Small intestine (tissue), 7 donors: ENCODE results near the gene COMMD9. TPM values are rescaled to one million over a fixed set of nuclear protein-coding genes. Genes with fewer than 3 reads are reported as not detected.

Experiments
- DNase-seq, 2 donors: peaks; one replicate each; pipeline versions ENCODE4 v3.0.0 to v3.0.0-alpha.2; 2013
- FAIRE-seq: peaks from 2 replicates; lab custom pipeline; 2012; peaks lifted over from hg19 to GRCh38; lab: Jason Lieb, UNC
- H3K27ac ChIP-seq, 3 donors: one replicate each; pipeline ENCODE4 v1.5.1; 2013; ENCODE audit warnings: low read length in 2 of 3, mild to moderate bottlenecking in 2 of 3, control low read depth in 1 of 3, inconsistent platforms in 1 of 3, low read depth in 1 of 3, moderate library complexity in 1 of 3
- H3K27me3 ChIP-seq, 3 donors: one replicate each; pipeline ENCODE4 v1.6.1; 2013; ENCODE audit warnings: low read length in 3 of 3, inconsistent platforms in 1 of 3; ENCODE audit not compliant: control insufficient read depth in 3 of 3, insufficient read depth in 3 of 3
- H3K36me3 ChIP-seq, 3 donors: one replicate each; pipeline ENCODE4 v1.6.1; 2013; ENCODE audit warnings: low read length in 3 of 3, inconsistent platforms in 1 of 3, low read depth in 1 of 3, mild to moderate bottlenecking in 1 of 3, moderate library complexity in 1 of 3; ENCODE audit not compliant: control insufficient read depth in 3 of 3, insufficient read depth in 2 of 3
- H3K4me1 ChIP-seq, 3 donors: one replicate each; pipeline ENCODE4 v1.6.1; 2013; ENCODE audit warnings: low read length in 2 of 3, inconsistent platforms in 1 of 3, low read depth in 1 of 3, mild to moderate bottlenecking in 1 of 3, moderate library complexity in 1 of 3; ENCODE audit not compliant: control insufficient read depth in 3 of 3, insufficient read depth in 2 of 3
- H3K4me3 ChIP-seq, 3 donors: one replicate each; pipeline ENCODE4 v1.5.1; 2013; ENCODE audit warnings: low read length in 3 of 3, control low read depth in 1 of 3, inconsistent platforms in 1 of 3, low read depth in 1 of 3, mild to moderate bottlenecking in 1 of 3, moderate library complexity in 1 of 3
- H3K9me3 ChIP-seq, 2 donors: one replicate each; pipeline ENCODE4 v1.6.1; 2013; ENCODE audit warnings: low read depth in 1 of 2, low read length in 1 of 2; ENCODE audit not compliant: control insufficient read depth in 2 of 2, insufficient read depth in 1 of 2
- WGBS, 3 donors: extraction: QIAGEN DNeasy Blood & Tissue Kit; methylation state at CpG; one replicate each; pipeline ENCODE4 v1.1.7; 2013; 5-methylcytosine and 5-hydroxymethylcytosine counted together
- polyA plus RNA-seq, 4 donors: library from polyadenylated mRNA; stranded (reverse) in 3 of 4; unstranded in 1 of 4; fragments of 200-250 nt in 3 of 4; fragments of 120-200 nt in 1 of 4; gene quantifications; one replicate each; pipeline versions ENCODE4 v1.2.1 to v1.2.3, GENCODE V29; 2013
- donor health status: healthy with polysubstance abuse.
- donor health status: control.
- donor health status: control.
- donor health status: Bipolar disorder and iron deficiency.
- donor health status: healthy.

COMMD9 gene
- polyA plus RNA-seq, 4 donors = 27.0 to 60.4 (median 37.8) TPM

GRCh38 chr11:36258730-36259360 is 30.4 kb downstream of the COMMD9 start:
- DNase-seq (peak; percentile 39 to 73), FAIRE-seq (no peak)
- Histone ChIP-seq H3K27me3 (peaks cover 0 to 9% (median 0%) of the 10 kb centered on the region in 3 donors), H3K27ac (no peak overlapping the region), H3K36me3 (no peaks in the 10 kb centered on the region), H3K9me3 (peaks cover 0 to 6% of the 10 kb centered on the region in 2 donors), H3K4me1 (peaks cover 0 to 5% (median 0%) of the 10 kb centered on the region in 3 donors), H3K4me3 (no peak overlapping the region)
- WGBS, 3 donors = 31 to 40% (median 36%) methylated on average over 12 of the region's 12 CpGs

GRCh38 chr11:36257351-36257750 is 31.9 kb downstream of the COMMD9 start:
- WGBS, 3 donors = 55 to 67% (median 55%) methylated on average over 5 of the region's 5 CpGs
- Histone ChIP-seq H3K27me3 (peaks cover 0 to 9% (median 0%) of the 10 kb centered on the region in 3 donors), H3K36me3 (no peaks in the 10 kb centered on the region), H3K9me3 (peaks cover 0 to 6% of the 10 kb centered on the region in 2 donors), H3K4me1 (peaks cover 0 to 5% (median 0%) of the 10 kb centered on the region in 3 donors), H3K4me3 (no peak overlapping the region), H3K27ac (no peak overlapping the region)
- FAIRE-seq (no peak), DNase-seq (no peak)

GRCh38 chr11:36254713-36255112 is 34.5 kb downstream of the COMMD9 start:
- H3K9me3 ChIP-seq = peaks cover 0 to 12% of the 10 kb centered on the region in 2 donors
- no peaks in the 10 kb centered on the region for H3K36me3 ChIP-seq
- H3K27ac ChIP-seq = no peak overlapping the region
- peaks cover 0 to 5% (median 0%) of the 10 kb centered on the region in 3 donors for H3K4me1 ChIP-seq
- FAIRE-seq (no peak), DNase-seq (peak in 1 of 2 donors; percentile 14)
- WGBS, 3 donors = 62 to 86% (median 73%) methylated on average over 1 of the region's 1 CpG
- no peak overlapping the region for H3K4me3 ChIP-seq
- peaks cover 0 to 9% (median 0%) of the 10 kb centered on the region in 3 donors for H3K27me3 ChIP-seq

- no peak for FAIRE-seq
- 36 to 59% (median 53%) methylated on average over 5 of the region's 5 CpGs for WGBS, 3 donors
- peaks cover 0 to 12% of the 10 kb centered on the region in 2 donors for H3K9me3 ChIP-seq
Observed at GRCh38 chr11:36253238-36253637, 36.0 kb downstream of the COMMD9 start.

GRCh38 chr11:36251823-36252222 is 37.4 kb downstream of the COMMD9 start:
- Histone ChIP-seq H3K9me3 (peaks cover 0 to 12% of the 10 kb centered on the region in 2 donors), H3K27ac (no peak overlapping the region), H3K4me3 (no peak overlapping the region), H3K36me3 (no peaks in the 10 kb centered on the region), H3K4me1 (peaks cover 0 to 2% (median 0%) of the 10 kb centered on the region in 3 donors), H3K27me3 (no peaks in the 10 kb centered on the region)
- DNase-seq = no peak
- 46 to 71% (median 68%) methylated on average over 2 of the region's 2 CpGs for WGBS, 3 donors
- no peak for FAIRE-seq

More at GRCh38 chr11:36253238-36253637, 36.0 kb downstream of the COMMD9 start:
- no peaks in the 10 kb centered on the region for H3K36me3 ChIP-seq
- DNase-seq = peak; percentile 1 to 14
- H3K4me3 ChIP-seq = no peak overlapping the region
- H3K27ac ChIP-seq = no peak overlapping the region
- H3K27me3 ChIP-seq = peaks cover 0 to 7% (median 0%) of the 10 kb centered on the region in 3 donors
- H3K4me1 ChIP-seq = peaks cover 0 to 5% (median 0%) of the 10 kb centered on the region in 3 donors

GRCh38 chr11:36249246-36249645 is 40.0 kb downstream of the COMMD9 start:
- H3K4me1 ChIP-seq = no peaks in the 10 kb centered on the region
- 65 to 78% (median 68%) methylated on average over 2 of the region's 2 CpGs for WGBS, 3 donors
- no peak for DNase-seq
- H3K36me3 ChIP-seq = no peaks in the 10 kb centered on the region
- H3K27me3 ChIP-seq = no peaks in the 10 kb centered on the region
- no peak overlapping the region for H3K27ac ChIP-seq
- no peak overlapping the region for H3K4me3 ChIP-seq
- no peak for FAIRE-seq
- peaks cover 0 to 10% of the 10 kb centered on the region in 2 donors for H3K9me3 ChIP-seq

GRCh38 chr11:36248436-36248835 is 40.8 kb downstream of the COMMD9 start:
- 71 to 74% (median 72%) methylated on average over 4 of the region's 4 CpGs for WGBS, 3 donors
- no peak overlapping the region for H3K27ac ChIP-seq
- no peaks in the 10 kb centered on the region for H3K36me3 ChIP-seq
- H3K4me1 ChIP-seq = no peaks in the 10 kb centered on the region
- DNase-seq (no peak), FAIRE-seq (no peak)
- no peak overlapping the region for H3K4me3 ChIP-seq
- peaks cover 0 to 10% of the 10 kb centered on the region in 2 donors for H3K9me3 ChIP-seq
- no peaks in the 10 kb centered on the region for H3K27me3 ChIP-seq

- WGBS, 3 donors = 31 to 61% (median 36%) methylated on average over 3 of the region's 3 CpGs
- H3K36me3 ChIP-seq = no peaks in the 10 kb centered on the region
- FAIRE-seq = no peak
- no peaks in the 10 kb centered on the region for H3K27me3 ChIP-seq
- H3K9me3 ChIP-seq = peaks cover 0 to 10% of the 10 kb centered on the region in 2 donors
- no peak overlapping the region for H3K4me3 ChIP-seq
- DNase-seq = no peak
- no peaks in the 10 kb centered on the region for H3K4me1 ChIP-seq
- no peak overlapping the region for H3K27ac ChIP-seq
Observed at GRCh38 chr11:36247493-36247892, 41.7 kb downstream of the COMMD9 start.
